Adrenal gland (tissue), 12 donors: ENCODE results near the gene TAX1BP1. TPM values are rescaled to one million over a fixed set of nuclear protein-coding genes. Genes with fewer than 3 reads are reported as not detected.

Experiments used
- DNase-seq, 7 donors: peaks; one replicate each; pipeline ENCODE4 v3.0.0-alpha.2; 2019 to 2020
- H3K27ac ChIP-seq, 5 donors: fragments of 200-600 bp; sonication (generic) in 4 of 5; 1 replicate in 3 of 5; 2 replicates in 2 of 5; pipeline versions ENCODE4 v1.5.1 to v1.8.0; 2016 to 2020; ENCODE audit warnings: mild to moderate bottlenecking in 1 of 5
- H3K27me3 ChIP-seq: fragments of 200-600 bp; 2 replicates; pipeline ENCODE4 v1.8.0; 2021
- H3K36me3 ChIP-seq, 2 donors: fragments of 200-600 bp; replicated peaks in 1 of 2; 1 replicate in 1 of 2; 2 replicates in 1 of 2; pipeline versions ENCODE4 v1.5.1 to v1.8.0; 2018 to 2022
- H3K4me1 ChIP-seq, 2 donors: fragments of 200-600 bp; replicated peaks in 1 of 2; 1 replicate in 1 of 2; 2 replicates in 1 of 2; pipeline versions ENCODE4 v1.5.1 to v1.8.0; 2018 to 2021
- H3K4me3 ChIP-seq, 4 donors: fragments of 200-600 bp; sonication (generic) in 3 of 4; one replicate each; pipeline ENCODE4 v1.5.1; 2016 to 2018
- H3K9me3 ChIP-seq, 3 donors: fragments of 200-600 bp; sonication (generic) in 1 of 3; replicated peaks in 1 of 3; 1 replicate in 2 of 3; 2 replicates in 1 of 3; pipeline versions ENCODE4 v1.5.1 to v1.8.0; 2016 to 2021
- POLR2A ChIP-seq, 2 donors: fragments of 450-650 bp; IDR thresholded peaks; one replicate each; pipeline ENCODE4 v1.6.1; 2017; ENCODE audit warnings: antibody characterized with exemption in 2 of 2, mild to moderate bottlenecking in 2 of 2, moderate library complexity in 1 of 2
- WGBS, 4 donors: extraction: QIAGEN DNeasy Blood & Tissue Kit in 2 of 4; methylation state at CpG; one replicate each; pipeline versions ENCODE4 v1.1.5 to v1.1.7; 2013 to 2017; 5-methylcytosine and 5-hydroxymethylcytosine counted together
- intact Hi-C, 2 donors: fragments of 100-400 bp; cut with DNase I; formaldehyde crosslinking; loops; one replicate each; pipeline versions ENCODE4 v1.14.1 to v1.15.0; 2022 to 2023
- polyA plus RNA-seq, 3 donors: library from polyadenylated mRNA; stranded (reverse); fragments of 200-250 nt in 2 of 3; fragments of 350-450 nt in 1 of 3; fragmentation: Illumina TruSeq in 1 of 3; extraction: RNeasy Lipid Tissue Mini Kit (QIAGEN cat#74804) in 1 of 3; gene quantifications; one replicate each; pipeline ENCODE4 v1.2.3, GENCODE V29; 2013 to 2014
- total RNA-seq, 9 donors: library from RNA; depleted of rRNA in 4 of 9; stranded (reverse); fragments of >200 nt in 4 of 9; fragments of 120-200 nt in 1 of 9; fragmentation: NEBNext Ultra II Directional in 1 of 9; extraction: Animal tissue kit (Norgen Biotek cat#: 25700) in 1 of 9; gene quantifications; one replicate each; pipeline versions ENCODE4 v1.1.0 to v1.2.4, GENCODE V29; 2013 to 2023
- TF ChIP-seq, protein P1 (sequence below), 6 experiments: fragments of 450-650 bp in 4 of 6; fragments of 200-600 bp in 2 of 6; sonication (generic) in 1 of 6; IDR thresholded peaks; 1 replicate in 5 of 6; 2 replicates in 1 of 6; pipeline versions ENCODE4 v1.5.1 to v1.8.0; 2016 to 2021; ENCODE audit warnings: antibody characterized with exemption in 6 of 6, mild to moderate bottlenecking in 2 of 6, moderate library complexity in 1 of 6
- donor health status: healthy with polysubstance abuse.
- donor health status: Bipolar disorder and iron deficiency.
- donor health status: DM: yes; HTN: yes; CAD: no.
- donor health status: DM: no; HTN: no; CAD: no.
- donor health status: DM: no; HTN: no; CAD: no.
- donor health status: DM: yes; HTN: yes; CAD: no.

TAX1BP1 gene
- total and polyA plus RNA-seq, 12 donors: 66.5 to 274 (median 173) TPM

DNA sequence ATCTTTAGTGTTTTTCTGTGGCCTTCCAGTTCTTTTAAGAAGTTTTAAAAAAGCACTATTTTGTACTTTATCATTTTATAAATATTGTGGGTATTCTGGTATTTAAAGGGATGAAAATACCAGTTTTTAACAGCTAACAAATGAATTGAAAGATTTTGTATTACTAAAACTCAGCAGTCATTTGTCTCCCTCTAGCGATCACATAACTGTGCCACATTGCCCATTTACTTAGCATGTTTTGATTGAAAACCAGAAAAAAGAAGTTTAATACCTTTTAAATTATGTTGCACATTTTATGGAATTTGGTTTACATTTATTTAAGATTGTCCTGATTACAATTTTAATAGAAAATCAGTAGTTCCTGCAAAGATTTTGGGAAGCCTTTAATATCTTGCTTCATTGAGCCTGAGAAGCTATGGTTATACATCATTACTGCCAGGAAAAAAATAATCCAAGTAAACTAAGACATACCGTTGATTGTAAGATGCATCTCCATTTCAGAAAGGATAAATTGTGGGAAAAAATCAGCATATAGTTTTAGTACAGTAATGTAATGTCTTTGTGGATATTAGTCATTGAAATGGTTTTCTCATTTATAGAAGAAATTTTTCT, 34.9 kb downstream of the TAX1BP1 start:
- TF ChIP-seq, protein P1, sequence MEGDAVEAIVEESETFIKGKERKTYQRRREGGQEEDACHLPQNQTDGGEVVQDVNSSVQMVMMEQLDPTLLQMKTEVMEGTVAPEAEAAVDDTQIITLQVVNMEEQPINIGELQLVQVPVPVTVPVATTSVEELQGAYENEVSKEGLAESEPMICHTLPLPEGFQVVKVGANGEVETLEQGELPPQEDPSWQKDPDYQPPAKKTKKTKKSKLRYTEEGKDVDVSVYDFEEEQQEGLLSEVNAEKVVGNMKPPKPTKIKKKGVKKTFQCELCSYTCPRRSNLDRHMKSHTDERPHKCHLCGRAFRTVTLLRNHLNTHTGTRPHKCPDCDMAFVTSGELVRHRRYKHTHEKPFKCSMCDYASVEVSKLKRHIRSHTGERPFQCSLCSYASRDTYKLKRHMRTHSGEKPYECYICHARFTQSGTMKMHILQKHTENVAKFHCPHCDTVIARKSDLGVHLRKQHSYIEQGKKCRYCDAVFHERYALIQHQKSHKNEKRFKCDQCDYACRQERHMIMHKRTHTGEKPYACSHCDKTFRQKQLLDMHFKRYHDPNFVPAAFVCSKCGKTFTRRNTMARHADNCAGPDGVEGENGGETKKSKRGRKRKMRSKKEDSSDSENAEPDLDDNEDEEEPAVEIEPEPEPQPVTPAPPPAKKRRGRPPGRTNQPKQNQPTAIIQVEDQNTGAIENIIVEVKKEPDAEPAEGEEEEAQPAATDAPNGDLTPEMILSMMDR (IDR thresholded peaks at IDR 0.05): peak; percentile 31 to 69 (median 58)
- no peak for TF ChIP-seq POLR2A (IDR thresholded peaks at IDR 0.05)
- Histone ChIP-seq H3K9me3 (no peaks in the 10 kb centered on the region), H3K36me3 (peaks cover 0 to 8% of the 10 kb centered on the region in 2 donors), H3K4me1 (peaks cover 4 to 33% of the 10 kb centered on the region in 2 donors), H3K27me3 (no peaks in the 10 kb centered on the region), H3K27ac (no peak overlapping the region), H3K4me3 (no peak overlapping the region)
- 34 to 39% (median 38%) methylated on average over 2 of the region's 2 CpGs for WGBS, 4 donors
- no peak for DNase-seq
- intact Hi-C loops: no loop called here

DNA sequence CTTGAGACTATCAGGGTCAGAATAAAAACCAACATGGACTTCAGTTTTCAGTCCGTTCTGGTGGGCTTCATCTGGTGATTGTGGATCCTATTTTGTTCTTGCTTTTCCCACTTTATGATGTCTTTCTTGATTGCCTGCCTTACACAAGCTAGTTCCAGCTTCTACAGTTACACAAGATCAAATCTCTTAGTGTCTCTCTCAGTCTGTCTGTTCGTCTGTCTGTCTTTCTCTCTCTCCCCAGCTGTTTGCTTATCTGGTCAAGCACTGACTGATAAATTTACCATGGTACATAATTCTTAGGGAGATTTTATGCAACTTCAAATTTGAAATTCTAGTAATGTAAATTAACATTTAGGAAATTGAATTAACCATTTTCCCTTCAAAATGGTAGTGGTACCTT, 35.8 kb downstream of the TAX1BP1 start:
- TF ChIP-seq, protein P1 (IDR thresholded peaks at IDR 0.05): no peak
- TF ChIP-seq POLR2A (IDR thresholded peaks at IDR 0.05): no peak

DNA sequence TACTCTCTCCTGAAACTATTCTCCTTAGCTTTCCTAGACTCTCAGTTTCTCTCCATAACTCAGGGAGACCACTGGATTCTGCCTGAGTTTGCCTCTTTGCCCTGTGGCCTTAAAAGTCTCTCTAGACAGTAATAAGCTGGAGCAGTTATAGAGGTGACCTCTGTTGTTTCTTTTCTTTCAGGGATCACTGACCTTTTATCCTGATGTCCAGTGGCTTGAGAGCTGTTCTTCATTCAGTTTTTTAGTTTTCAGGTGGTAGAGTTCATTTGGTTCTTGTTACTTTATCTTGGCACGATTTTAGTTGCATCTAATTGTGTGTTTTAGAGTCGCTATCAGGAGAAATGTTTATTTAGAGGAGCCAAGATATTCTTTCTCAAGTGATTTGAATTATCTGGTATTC, 37.7 kb downstream of the TAX1BP1 start:
- Histone ChIP-seq H3K36me3 (no peaks in the 10 kb centered on the region), H3K4me1 (peaks cover 4 to 47% of the 10 kb centered on the region in 2 donors), H3K4me3 (no peak overlapping the region), H3K27me3 (no peaks in the 10 kb centered on the region), H3K9me3 (no peaks in the 10 kb centered on the region), H3K27ac (peak overlapping the region in 1 of 5 donors; percentile 3)
- no peak for DNase-seq
- intact Hi-C loops: no loop called here
- TF ChIP-seq POLR2A (IDR thresholded peaks at IDR 0.05): no peak
- TF ChIP-seq, protein P1 (IDR thresholded peaks at IDR 0.05): no peak
- 87 to 95% (median 90%) methylated on average over 2 of the region's 2 CpGs for WGBS, 4 donors

More for the DNA sequence above, 35.8 kb downstream of the TAX1BP1 start:
- peak overlapping the region in 1 of 5 donors; percentile 0 for H3K27ac ChIP-seq
- H3K36me3 ChIP-seq: no peaks in the 10 kb centered on the region
- H3K27me3 ChIP-seq: no peaks in the 10 kb centered on the region
- no peaks in the 10 kb centered on the region for H3K9me3 ChIP-seq
- WGBS, 4 donors: 69 to 86% (median 73%) methylated on average over 2 of the region's 2 CpGs
- intact Hi-C loops: no loop called here
- no peak overlapping the region for H3K4me3 ChIP-seq
- H3K4me1 ChIP-seq: peaks cover 4 to 40% of the 10 kb centered on the region in 2 donors
- no peak for DNase-seq

DNA sequence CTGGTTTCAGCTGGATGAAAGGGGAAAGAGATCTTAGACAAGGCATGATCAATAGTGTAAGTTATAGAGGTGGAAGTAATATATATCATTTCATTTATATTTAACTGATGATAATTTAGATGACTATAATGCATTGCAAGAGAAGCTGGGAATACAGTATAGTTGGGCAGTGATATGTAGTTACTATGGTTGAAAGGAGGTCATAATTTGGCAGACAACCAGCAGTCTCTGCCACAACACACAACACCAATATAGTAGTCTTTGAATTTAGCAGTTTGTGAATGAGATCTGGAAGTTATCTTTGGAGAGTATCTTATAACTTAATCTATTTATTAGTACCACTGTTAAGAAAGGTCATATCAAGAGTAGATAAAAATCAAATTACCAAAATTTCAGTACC, 39.9 kb downstream of the TAX1BP1 start:
- Histone ChIP-seq H3K27me3 (no peaks in the 10 kb centered on the region), H3K4me3 (no peak overlapping the region), H3K36me3 (no peaks in the 10 kb centered on the region), H3K4me1 (peaks cover 15 to 56% of the 10 kb centered on the region in 2 donors), H3K27ac (no peak overlapping the region), H3K9me3 (no peaks in the 10 kb centered on the region)
- no peak for TF ChIP-seq POLR2A (IDR thresholded peaks at IDR 0.05)
- TF ChIP-seq, protein P1 (IDR thresholded peaks at IDR 0.05): no peak
- intact Hi-C loops: no loop called here
- no peak for DNase-seq
